Endothelial cell of umbilical vein (primary cell): ENCODE data around the gene DIABLO. TPM values are rescaled to one million over a fixed set of nuclear protein-coding genes. Genes with fewer than 3 reads are reported as not detected.

Experiments used
- BruUV-seq: library from RNA; stranded (reverse); fragments of 400-500 nt; replicated peaks from 2 replicates; lab custom pipeline; 2021; lab: Mats Ljungman, UMichigan
- CTCF ChIA-PET: fragments of 300-600, 350-600 bp; sonication (Branson Sonifier 250); formaldehyde crosslinking; loops from one replicate; lab custom pipeline; 2021; ENCODE audit warnings: antibody characterized with exemption, inconsistent platforms; lab: Charles Lee
- POLR2A ChIA-PET: fragments of 300-600, 350-600 bp; sonication (Branson Sonifier 250); formaldehyde crosslinking; loops from one replicate; lab custom pipeline; 2021; ENCODE audit warnings: antibody characterized with exemption, inconsistent platforms; lab: Charles Lee
- DNase-seq: peaks from one replicate; pipeline ENCODE4 v3.0.0-alpha.2; 2011; ENCODE audit warnings: low read depth, low spot score
- FAIRE-seq: peaks from 2 replicates; lab custom pipeline; 2011; peaks lifted over from hg19 to GRCh38; lab: Jason Lieb, UNC
- H2AFZ ChIP-seq: 2 replicates; pipeline ENCODE4 v1.6.0; 2012; ENCODE audit warnings: low read depth, low read length, control low read depth, inconsistent platforms
- H3K27ac ChIP-seq: 2 replicates; pipeline ENCODE4 v1.5.1; 2011; ENCODE audit warnings: low read depth, mild to moderate bottlenecking, control low read depth, low read length, moderate library complexity; ENCODE audit not compliant: insufficient read depth
- H3K27me3 ChIP-seq, 2 experiments: 2 replicates each; pipeline versions ENCODE4 v1.6.0 to v1.6.1; 2011; ENCODE audit warnings: low read length in 2 of 2, mixed read lengths in 1 of 2; ENCODE audit not compliant: control insufficient read depth in 2 of 2, insufficient read depth in 2 of 2
- H3K36me3 ChIP-seq, 2 experiments: 2 replicates in 1 of 2; 3 replicates in 1 of 2; pipeline ENCODE4 v1.5.1; 2011; ENCODE audit warnings: low read length in 2 of 2, mild to moderate bottlenecking in 1 of 2, moderate library complexity in 1 of 2; ENCODE audit not compliant: control insufficient read depth in 2 of 2, insufficient read depth in 2 of 2; ENCODE audit errors: extremely low read depth in 1 of 2
- H3K4me1 ChIP-seq: 3 replicates; pipeline ENCODE4 v1.5.1; 2011; ENCODE audit warnings: mild to moderate bottlenecking, low read length; ENCODE audit not compliant: control insufficient read depth, insufficient read depth; ENCODE audit errors: extremely low read depth
- H3K4me2 ChIP-seq: 2 replicates; pipeline ENCODE4 v1.6.1; 2011; ENCODE audit warnings: low read length, control low read depth, mixed read lengths; ENCODE audit not compliant: insufficient read depth
- H3K4me3 ChIP-seq, 3 experiments: fragments of 200-600 bp in 1 of 3; sonication (generic), shearing (Covaris generic) in 1 of 3; replicated peaks in 1 of 3; 2 replicates each; pipeline ENCODE4 v1.5.1; 2011 to 2016; ENCODE audit warnings: control low read depth in 3 of 3, low read length in 3 of 3, mild to moderate bottlenecking in 2 of 3, inconsistent platforms in 1 of 3, low read depth in 1 of 3, moderate library complexity in 1 of 3; ENCODE audit not compliant: insufficient read depth in 1 of 3
- H3K79me2 ChIP-seq: 2 replicates; pipeline ENCODE4 v1.6.0; 2012; ENCODE audit warnings: low read length, inconsistent platforms; ENCODE audit not compliant: control insufficient read depth, insufficient read depth
- H3K9ac ChIP-seq: replicated peaks from 2 replicates; pipeline ENCODE3; 2011; ENCODE audit warnings: low read length, control low read depth; ENCODE audit not compliant: insufficient read depth; ENCODE audit errors: extremely low read depth
- H3K9me1 ChIP-seq: replicated peaks from 3 replicates; pipeline ENCODE4 v1.6.0; 2011; ENCODE audit warnings: mild to moderate bottlenecking, low read length; ENCODE audit not compliant: control insufficient read depth, insufficient read depth; ENCODE audit errors: extremely low read depth
- H3K9me3 ChIP-seq: replicated peaks from 2 replicates; pipeline ENCODE4 v1.5.1; 2012; ENCODE audit warnings: low read length, inconsistent platforms; ENCODE audit not compliant: control insufficient read depth, insufficient read depth
- H4K20me1 ChIP-seq: replicated peaks from 2 replicates; pipeline ENCODE3; 2011; ENCODE audit warnings: mild to moderate bottlenecking, low read length; ENCODE audit not compliant: control insufficient read depth, insufficient read depth; ENCODE audit errors: extremely low read depth
- CTCF ChIP-seq, 2 donors: IDR thresholded peaks; 1 replicate in 1 of 2; 2 replicates in 1 of 2; pipeline ENCODE4 v1.5.1; 2011; ENCODE audit warnings: low read length in 2 of 2, mild to moderate bottlenecking in 2 of 2, moderate library complexity in 2 of 2, control low read depth in 1 of 2, inconsistent platforms in 1 of 2, low read depth in 1 of 2; ENCODE audit not compliant: insufficient read depth in 1 of 2; ENCODE audit errors: extremely low read depth in 1 of 2
- EZH2 ChIP-seq: IDR thresholded peaks from 2 replicates; pipeline ENCODE4 v1.6.1; 2012; ENCODE audit warnings: borderline replicate concordance, low read depth, mild to moderate bottlenecking, moderate library complexity, low read length, inconsistent platforms; ENCODE audit not compliant: severe bottlenecking
- FOS ChIP-seq: IDR thresholded peaks from 2 replicates; pipeline ENCODE4 v1.6.1; 2011; ENCODE audit warnings: mild to moderate bottlenecking, low read length, moderate library complexity, borderline replicate concordance; ENCODE audit not compliant: insufficient read depth
- GATA2 ChIP-seq: IDR thresholded peaks from 2 replicates; pipeline ENCODE4 v1.7.0; 2011; ENCODE audit warnings: low read depth, mild to moderate bottlenecking, moderate library complexity, mixed read lengths, low read length; ENCODE audit not compliant: insufficient read length, insufficient read depth
- JUN ChIP-seq: IDR thresholded peaks from 2 replicates; pipeline ENCODE4 v1.6.1; 2011; ENCODE audit warnings: borderline replicate concordance, low read depth; ENCODE audit not compliant: insufficient read length, insufficient read depth
- MAX ChIP-seq: IDR thresholded peaks from 2 replicates; pipeline ENCODE4 v1.6.1; 2011; ENCODE audit not compliant: insufficient read depth, insufficient read length
- MYC ChIP-seq: IDR thresholded peaks from one replicate; pipeline ENCODE4 v1.6.1; 2011; ENCODE audit warnings: mild to moderate bottlenecking, low read depth, low read length
- POLR2A ChIP-seq: IDR thresholded peaks from 2 replicates; pipeline ENCODE4 v1.6.1; 2012; ENCODE audit warnings: low read depth, mild to moderate bottlenecking, control low read depth, low read length
- POLR2AphosphoS5 ChIP-seq: IDR thresholded peaks from 2 replicates; pipeline ENCODE4 v1.6.1; 2012; ENCODE audit warnings: low read depth, mild to moderate bottlenecking, control low read depth, low read length, moderate library complexity; ENCODE audit not compliant: insufficient read depth
- dilution Hi-C: fragments of 300-500 bp; cut with MboI; formaldehyde crosslinking; loops from one replicate; pipeline ENCODE4 v1.15.0; 2019; ENCODE audit warnings: low sequenced_read_pairs; ENCODE audit not compliant: extremely low pct_ligation_motif_present
- intact Hi-C: fragments of 100-400 bp; cut with micrococcal nuclease; formaldehyde crosslinking; loops from one replicate; pipeline ENCODE4 v1.10.0; 2022
- polyA plus RNA-seq, 4 experiments: library from polyadenylated mRNA; depleted of rRNA in 3 of 4; stranded (reverse) in 3 of 4; unstranded in 1 of 4; fragments of >200 nt; gene quantifications; 2 replicates each; pipeline versions ENCODE4 v1.2.1 to v1.2.3, GENCODE V29; 2011 to 2012; ENCODE audit warnings: missing spikeins in 1 of 4
- total RNA-seq: library from RNA; stranded (reverse); gene quantifications from 2 replicates; pipeline ENCODE4 v1.2.3, GENCODE V29; 2021

DIABLO gene
- total and polyA plus RNA-seq, 2 donors (not counting 3 experiments of a cell fraction or from before 2014, with no cell fraction given): 49.9 to 55.4 TPM

DNA sequence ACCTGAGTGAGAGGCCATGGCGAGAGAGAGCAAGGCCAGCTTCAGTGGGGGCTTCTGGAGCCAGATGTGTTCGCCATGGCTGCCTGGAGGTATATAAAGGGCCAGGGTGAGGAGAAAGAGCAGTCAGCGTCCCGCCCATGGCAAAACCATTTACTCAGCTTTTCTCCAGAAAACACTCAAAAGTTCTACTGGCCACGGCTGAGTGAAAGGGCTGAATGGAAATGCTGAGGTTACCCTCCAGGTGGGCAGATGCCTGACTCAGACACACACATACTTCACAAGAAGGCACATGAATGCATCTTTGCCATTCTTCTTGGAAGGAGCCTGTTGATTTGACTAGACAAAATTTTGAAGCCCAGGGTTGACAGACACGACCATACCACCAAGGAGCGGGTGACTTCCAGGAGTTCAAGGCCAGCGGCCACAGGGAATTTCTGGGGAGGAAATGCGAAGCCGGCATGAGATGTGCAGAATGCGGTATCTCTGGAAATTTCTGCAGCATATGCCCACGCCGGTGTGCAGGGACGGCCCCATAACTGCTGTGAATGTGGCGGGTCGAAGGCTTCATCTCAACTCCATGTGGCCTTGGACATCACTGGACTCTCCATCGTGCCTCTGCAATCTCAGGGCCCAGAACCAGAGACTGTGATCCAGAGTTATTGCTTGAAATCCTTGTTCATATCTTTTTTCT lies 51.6 kb downstream of the DIABLO start, which contains the start of gene IL31:
Gene IL31, minus strand, starts transcription at position 67 of the 691 bp plus-strand sequence. Its CDS starts 49 bp downstream, at position 18.
- POLR2A ChIA-PET: no interaction called here
- no peaks in the 10 kb centered on the region for H3K79me2 ChIP-seq
- no peaks in the 10 kb centered on the region for H3K36me3 ChIP-seq

GRCh38 chr12:122172262-122172939 lies 53.5 kb downstream of the DIABLO start:
- H4K20me1 ChIP-seq: no peaks in the 10 kb centered on the region
- dilution Hi-C loops (no loop called here), intact Hi-C loops (no loop called here)
- no peaks in the 10 kb centered on the region for H3K36me3 ChIP-seq
- FAIRE-seq (no peak), DNase-seq (no peak)
- ChIA-PET POLR2A (no interaction called here), CTCF (interaction anchor here (0.8 kb wide), 1 partner anchor 18 kb away, joined by 4 read pairs; no protein-coding TSS in a partner anchor)
- no peak overlapping the region for H3K9ac ChIP-seq
- no peaks in the 10 kb centered on the region for H3K9me1 ChIP-seq
- no peak overlapping the region for H3K4me2 ChIP-seq
- H3K9me3 ChIP-seq: no peaks in the 10 kb centered on the region
- H3K4me3 ChIP-seq: no peak overlapping the region
- H3K27ac ChIP-seq: no peak overlapping the region
- H2AFZ ChIP-seq: no peak overlapping the region
- H3K79me2 ChIP-seq: no peaks in the 10 kb centered on the region
- H3K27me3 ChIP-seq: peaks cover 0 to 3% of the 10 kb centered on the region in 2 experiments
- no peak for TF ChIP-seq POLR2A
- no peak for TF ChIP-seq MYC
- no peak for TF ChIP-seq FOS
- TF ChIP-seq CTCF (IDR thresholded peaks at IDR 0.05; ENCODE audit: extremely low read depth in 1 of 2, insufficient read depth in 1 of 2, low read depth in 1 of 2, low read length in 2 of 2): no peak
- no peak for TF ChIP-seq POLR2AphosphoS5
- TF ChIP-seq MAX: no peak
- TF ChIP-seq GATA2: no peak
- TF ChIP-seq EZH2: no peak
- no peak for TF ChIP-seq JUN
- BruUV-seq: no TSS peak
- no peaks in the 10 kb centered on the region for H3K4me1 ChIP-seq

More for the DNA sequence above, 51.6 kb downstream of the DIABLO start, which contains the start of gene IL31:
- FAIRE-seq: no peak
- TF ChIP-seq MYC: no peak
- no peak for TF ChIP-seq EZH2
- TF ChIP-seq MAX: no peak
- no peak for TF ChIP-seq POLR2AphosphoS5
- Histone ChIP-seq H4K20me1 (no peaks in the 10 kb centered on the region), H2AFZ (no peak within 1 kb of the TSS), H3K9me1 (no peaks in the 10 kb centered on the region), H3K4me3 (no peak within 1 kb of the TSS), H3K9ac (no peak within 1 kb of the TSS), H3K27me3 (no peaks in the 10 kb centered on the region), H3K27ac (no peak within 1 kb of the TSS), H3K4me1 (no peaks in the 10 kb centered on the region), H3K4me2 (no peak within 1 kb of the TSS), H3K9me3 (no peaks in the 10 kb centered on the region)
- intact Hi-C loops (no loop called here), dilution Hi-C loops (no loop called here)
- no TSS peak for BruUV-seq
- DNase-seq: no peak
- CTCF ChIA-PET: no interaction called here
